ENCODE results near the gene LINC00237. TPM values are rescaled to one million over a fixed set of nuclear protein-coding genes. Genes with fewer than 3 reads are reported as not detected.

Gene LINC00237
- total RNA-seq, 1 donor from 2014 or later, result not detected

DNA sequence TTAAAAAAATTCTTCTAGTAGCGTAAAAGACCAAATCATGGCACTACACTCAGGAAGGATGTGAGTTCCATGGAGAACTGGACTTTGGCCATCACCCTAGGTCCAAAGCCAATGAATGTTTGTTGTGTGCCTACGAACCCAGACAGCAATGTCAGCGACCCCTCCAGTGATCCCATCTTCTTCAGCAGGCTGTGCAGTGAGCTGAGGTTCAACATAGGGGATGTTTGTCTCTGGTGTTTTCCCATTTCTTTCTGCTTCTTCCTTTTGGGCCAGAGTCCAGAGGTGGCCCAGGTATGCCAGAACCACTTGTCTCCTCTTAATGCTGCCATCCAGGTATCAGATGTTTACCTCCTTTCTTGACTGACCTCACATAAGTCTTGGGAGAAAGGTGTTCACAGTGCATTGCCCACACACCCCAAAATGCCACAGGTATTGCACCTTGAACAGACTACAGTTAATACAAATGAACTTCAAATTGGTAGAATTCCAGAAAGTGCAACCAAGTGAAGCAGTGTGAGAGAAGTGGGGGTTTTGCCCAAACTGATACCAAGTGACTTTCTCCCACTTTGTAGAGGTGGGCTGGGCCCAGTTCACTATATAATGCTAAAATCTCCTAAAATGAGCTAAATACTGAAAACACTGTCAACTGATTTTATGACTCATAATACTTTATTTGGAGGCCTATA, 33.9 kb upstream of the LINC00237 start:
- H3K27me3 Mint-ChIP-seq (ENCODE audit: low read depth), result no peaks in the 10 kb centered on the region
- DNase-seq (ENCODE audit: low spot score in 2 of 2, unreplicated experiment in 2 of 2), result no peak
- no peak overlapping the region for H3K4me3 Mint-ChIP-seq
- no peaks in the 10 kb centered on the region for H3K4me1 Mint-ChIP-seq
- H3K9me3 Mint-ChIP-seq, result no peaks in the 10 kb centered on the region
- TF ChIP-seq, protein P1, sequence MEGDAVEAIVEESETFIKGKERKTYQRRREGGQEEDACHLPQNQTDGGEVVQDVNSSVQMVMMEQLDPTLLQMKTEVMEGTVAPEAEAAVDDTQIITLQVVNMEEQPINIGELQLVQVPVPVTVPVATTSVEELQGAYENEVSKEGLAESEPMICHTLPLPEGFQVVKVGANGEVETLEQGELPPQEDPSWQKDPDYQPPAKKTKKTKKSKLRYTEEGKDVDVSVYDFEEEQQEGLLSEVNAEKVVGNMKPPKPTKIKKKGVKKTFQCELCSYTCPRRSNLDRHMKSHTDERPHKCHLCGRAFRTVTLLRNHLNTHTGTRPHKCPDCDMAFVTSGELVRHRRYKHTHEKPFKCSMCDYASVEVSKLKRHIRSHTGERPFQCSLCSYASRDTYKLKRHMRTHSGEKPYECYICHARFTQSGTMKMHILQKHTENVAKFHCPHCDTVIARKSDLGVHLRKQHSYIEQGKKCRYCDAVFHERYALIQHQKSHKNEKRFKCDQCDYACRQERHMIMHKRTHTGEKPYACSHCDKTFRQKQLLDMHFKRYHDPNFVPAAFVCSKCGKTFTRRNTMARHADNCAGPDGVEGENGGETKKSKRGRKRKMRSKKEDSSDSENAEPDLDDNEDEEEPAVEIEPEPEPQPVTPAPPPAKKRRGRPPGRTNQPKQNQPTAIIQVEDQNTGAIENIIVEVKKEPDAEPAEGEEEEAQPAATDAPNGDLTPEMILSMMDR (IDR thresholded peaks at IDR 0.05; ENCODE audit: unreplicated experiment), result no peak
- no peak overlapping the region for H3K27ac Mint-ChIP-seq
- peaks cover 8% of the 10 kb centered on the region for H3K36me3 Mint-ChIP-seq

DNA sequence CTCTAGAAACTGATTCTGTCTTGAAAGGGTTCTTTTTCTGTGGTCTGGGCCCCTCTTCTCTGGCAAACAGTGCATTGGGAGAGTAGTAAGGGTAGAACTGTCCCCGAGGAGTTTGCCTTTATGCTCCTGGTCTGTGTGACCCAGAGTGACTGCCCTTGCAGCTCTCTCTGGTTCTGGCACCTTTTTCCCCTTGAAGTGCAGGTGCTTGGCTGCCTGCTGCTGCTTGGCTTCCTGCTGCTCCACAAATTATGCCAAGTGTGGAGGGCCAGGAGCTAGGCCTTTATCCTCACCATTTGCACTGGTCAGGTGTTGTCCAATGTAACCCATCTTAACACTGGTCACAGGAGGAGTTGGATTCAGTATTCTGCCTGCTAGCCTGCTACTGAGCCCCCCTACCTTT, 30.9 kb upstream of the LINC00237 start:
- Mint-ChIP-seq H3K27ac (no peak overlapping the region), H3K27me3 (ENCODE audit: low read depth) (no peaks in the 10 kb centered on the region), H3K4me3 (no peak overlapping the region), H3K36me3 (peaks cover 13% of the 10 kb centered on the region), H3K9me3 (no peaks in the 10 kb centered on the region), H3K4me1 (no peaks in the 10 kb centered on the region)
- TF ChIP-seq, protein P1 (IDR thresholded peaks at IDR 0.05; ENCODE audit: unreplicated experiment), result no peak
- DNase-seq (ENCODE audit: low spot score in 2 of 2, unreplicated experiment in 2 of 2), result no peak

DNA sequence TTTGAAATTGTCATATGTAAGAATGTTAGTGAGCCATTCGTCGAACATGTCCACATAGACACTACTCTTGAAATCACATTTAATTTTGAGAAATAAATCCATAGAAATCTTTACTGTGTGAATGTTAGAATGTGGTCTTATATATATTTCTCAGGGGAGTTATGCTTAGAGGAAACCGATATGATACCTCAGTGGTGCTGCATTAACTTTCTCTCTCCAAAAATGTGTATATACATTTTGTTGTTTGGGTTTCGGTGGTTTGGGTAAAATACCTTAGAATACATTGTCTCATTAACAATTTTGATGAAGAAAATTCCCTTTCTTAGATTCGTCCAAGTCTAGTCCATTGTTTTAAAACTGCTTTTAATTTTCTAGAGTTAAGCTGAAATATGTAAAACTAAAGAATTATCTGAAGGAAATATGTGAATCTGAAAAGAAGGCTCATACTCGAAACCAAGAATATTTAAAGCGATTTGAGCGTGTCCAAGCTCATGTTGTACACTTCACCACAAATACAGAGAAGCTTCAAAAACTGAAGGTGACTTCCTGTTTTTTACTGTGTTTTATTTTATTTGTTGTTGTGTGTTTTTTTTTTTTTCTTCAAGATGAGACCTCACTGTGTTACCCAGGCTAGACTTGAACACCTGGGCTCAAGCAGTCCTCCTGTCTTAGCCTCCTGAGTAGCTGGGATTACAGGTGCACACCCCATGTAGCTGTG, 30.0 kb upstream of the LINC00237 start:
- TF ChIP-seq, protein P1 (IDR thresholded peaks at IDR 0.05; ENCODE audit: unreplicated experiment), result no peak
- H3K4me1 Mint-ChIP-seq, result no peaks in the 10 kb centered on the region
- H3K9me3 Mint-ChIP-seq, result no peaks in the 10 kb centered on the region
- no peak overlapping the region for H3K4me3 Mint-ChIP-seq
- DNase-seq (ENCODE audit: low spot score in 2 of 2, unreplicated experiment in 2 of 2), result no peak
- no peaks in the 10 kb centered on the region for H3K27me3 Mint-ChIP-seq (ENCODE audit: low read depth)
- peaks cover 13% of the 10 kb centered on the region for H3K36me3 Mint-ChIP-seq
- no peak overlapping the region for H3K27ac Mint-ChIP-seq

DNA sequence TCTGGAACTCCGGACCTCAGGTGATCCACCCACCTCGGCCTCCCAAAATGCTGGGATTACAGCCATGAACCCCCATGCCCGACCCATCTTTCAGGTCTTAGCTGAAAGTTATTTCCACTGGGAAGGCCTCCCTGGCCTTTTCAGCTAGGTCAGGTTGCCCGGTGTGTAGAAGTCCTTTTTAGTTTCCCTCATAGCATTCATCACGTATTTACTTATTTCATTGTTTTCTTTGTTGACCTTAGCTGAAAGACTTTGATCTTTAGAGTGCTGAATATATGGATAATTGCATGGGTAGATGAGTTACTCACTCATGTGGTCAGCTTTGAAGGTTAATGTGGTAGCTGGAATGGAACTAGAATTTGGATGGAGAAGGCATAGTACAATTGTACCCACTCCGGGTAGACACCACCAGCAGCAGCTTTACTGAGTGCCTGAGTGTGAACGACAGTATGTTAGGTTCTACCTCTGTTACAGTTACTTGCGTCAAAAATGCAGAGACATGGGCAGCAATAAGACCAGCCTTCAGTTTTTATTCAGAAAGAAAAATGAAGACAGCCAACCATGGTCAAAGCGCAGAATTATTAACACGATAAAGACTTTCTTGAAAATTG, 28.8 kb upstream of the LINC00237 start:
- Mint-ChIP-seq H3K36me3 (peaks cover 13% of the 10 kb centered on the region), H3K27ac (no peak overlapping the region), H3K9me3 (no peaks in the 10 kb centered on the region), H3K4me3 (no peak overlapping the region), H3K27me3 (ENCODE audit: low read depth) (no peaks in the 10 kb centered on the region), H3K4me1 (no peaks in the 10 kb centered on the region)
- TF ChIP-seq, protein P1 (IDR thresholded peaks at IDR 0.05; ENCODE audit: unreplicated experiment), result no peak
- no peak for DNase-seq (ENCODE audit: low spot score in 2 of 2, unreplicated experiment in 2 of 2)

DNA sequence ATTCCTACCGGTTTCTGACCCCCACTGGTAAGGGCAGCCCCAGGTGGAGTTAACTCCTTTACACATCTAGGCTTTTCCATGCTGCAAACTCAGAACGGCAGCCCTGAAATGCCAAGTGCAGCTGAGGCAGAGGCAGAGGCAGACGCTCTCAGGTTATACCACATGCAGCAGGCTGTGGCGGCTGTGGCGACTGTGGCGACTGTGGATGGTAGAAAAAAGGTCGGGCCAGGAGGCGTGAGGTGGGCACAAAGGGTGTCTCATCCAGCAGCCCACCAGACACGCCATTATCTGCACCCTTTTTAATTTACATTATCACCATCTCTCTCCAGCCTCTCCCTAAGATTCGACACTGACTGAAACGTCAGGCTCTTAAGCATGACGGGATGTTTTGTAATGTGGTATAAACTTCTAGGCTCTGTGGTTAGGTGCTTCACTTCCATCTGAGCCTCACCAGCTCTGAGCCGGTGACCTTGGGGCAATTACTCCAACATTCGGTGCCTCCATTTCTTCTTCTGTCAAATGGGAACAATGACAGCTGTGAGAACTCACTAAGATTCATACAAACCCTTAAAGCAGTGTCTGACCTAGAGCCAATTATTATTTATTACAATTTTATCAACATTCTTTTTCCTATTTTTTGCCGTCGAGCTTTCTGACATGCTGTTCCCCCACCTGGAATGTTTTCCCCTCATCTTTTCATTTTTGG, 27.9 kb upstream of the LINC00237 start:
- H3K9me3 Mint-ChIP-seq, result no peaks in the 10 kb centered on the region
- TF ChIP-seq, protein P1 (IDR thresholded peaks at IDR 0.05; ENCODE audit: unreplicated experiment), result no peak
- H3K27me3 Mint-ChIP-seq (ENCODE audit: low read depth), result no peaks in the 10 kb centered on the region
- no peak for DNase-seq (ENCODE audit: low spot score in 2 of 2, unreplicated experiment in 2 of 2)
- no peak overlapping the region for H3K4me3 Mint-ChIP-seq
- peaks cover 9% of the 10 kb centered on the region for H3K36me3 Mint-ChIP-seq
- H3K27ac Mint-ChIP-seq, result no peak overlapping the region
- no peaks in the 10 kb centered on the region for H3K4me1 Mint-ChIP-seq
